HepG2 (cell line): ENCODE measurements around the gene ATP5PB. TPM values are rescaled to one million over a fixed set of nuclear protein-coding genes. Genes with fewer than 3 reads are reported as not detected.

Source experiments
- ATAC-seq: fragments of 200-7000 bp; cut with Tn5 transposase; 3 replicates; pipeline ENCODE4 v1.9.1; 2020; ENCODE audit warnings: mild to moderate bottlenecking, moderate library complexity
- BruUV-seq: library from RNA; stranded (reverse); fragments of 400-500 nt; replicated peaks from 2 replicates; lab custom pipeline; 2021; lab: Mats Ljungman, UMichigan
- CTCF ChIA-PET: fragments of 300-600 bp; formaldehyde crosslinking; extraction: SDS; loops from one replicate; lab custom pipeline; 2021; ENCODE audit warnings: low total read pairs, inconsistent platforms, low intra/inter-chr PET ratio; lab: Yijun Ruan, JAX
- POLR2A ChIA-PET: fragments of 350-600 bp; sonication (Branson Sonifier 250); formaldehyde crosslinking; loops from one replicate; lab custom pipeline; 2020; ENCODE audit warnings: antibody characterized with exemption, inconsistent platforms; lab: Yijun Ruan, JAX
- DNase-seq: peaks from one replicate; pipeline ENCODE4 v3.0.0-alpha.2; 2015; ENCODE audit warnings: low spot score
- FAIRE-seq: peaks from 3 replicates; lab custom pipeline; 2011; peaks lifted over from hg19 to GRCh38; lab: Jason Lieb, UNC
- H2AFZ ChIP-seq: one replicate; pipeline ENCODE4 v1.6.1; 2011; ENCODE audit warnings: low read length, inconsistent platforms
- H3K27ac ChIP-seq: fragments of 300-600 bp; 3 replicates; pipeline ENCODE4 v1.8.0; 2011; ENCODE audit warnings: mixed run types, mild to moderate bottlenecking, mixed read lengths, low read length, inconsistent platforms; ENCODE audit not compliant: insufficient read depth; ENCODE audit errors: extremely low read length
- H3K27me3 ChIP-seq, 2 experiments: fragments of 200-600 bp in 1 of 2; 2 replicates in 1 of 2; 3 replicates in 1 of 2; pipeline versions ENCODE4 v1.6.0 to v1.8.0; 2011; ENCODE audit warnings: low read length in 2 of 2, mild to moderate bottlenecking in 2 of 2, moderate library complexity in 2 of 2, inconsistent platforms in 1 of 2; ENCODE audit not compliant: insufficient read depth in 2 of 2, control insufficient read depth in 1 of 2
- H3K36me3 ChIP-seq, 2 experiments: fragments of 200-600 bp in 1 of 2; replicated peaks in 1 of 2; 2 replicates in 1 of 2; 3 replicates in 1 of 2; pipeline versions ENCODE4 v1.5.1 to v1.8.0; 2011; ENCODE audit warnings: low read length in 2 of 2, inconsistent platforms in 1 of 2; ENCODE audit not compliant: insufficient read depth in 2 of 2, control insufficient read depth in 1 of 2
- H3K4me1 ChIP-seq: 2 replicates; pipeline ENCODE4 v1.5.1; 2012; ENCODE audit warnings: low read length, inconsistent platforms; ENCODE audit not compliant: insufficient read depth
- H3K4me2 ChIP-seq: 2 replicates; pipeline ENCODE4 v1.6.0; 2011; ENCODE audit warnings: low read depth, low read length, inconsistent platforms
- H3K4me3 ChIP-seq, 3 experiments: fragments of 200-600 bp in 1 of 3; sonication (generic), shearing (Covaris generic) in 1 of 3; replicated peaks in 1 of 3; 2 replicates each; pipeline ENCODE4 v1.5.1; 2011 to 2016; ENCODE audit warnings: low read length in 3 of 3, inconsistent platforms in 2 of 3, low read depth in 2 of 3, mild to moderate bottlenecking in 2 of 3, control low read depth in 1 of 3, mixed read lengths in 1 of 3; ENCODE audit not compliant: insufficient read depth in 1 of 3
- H3K79me2 ChIP-seq: one replicate; pipeline ENCODE4 v1.6.1; 2011; ENCODE audit warnings: low read length, inconsistent platforms; ENCODE audit not compliant: insufficient read depth
- H3K9ac ChIP-seq: 2 replicates; pipeline ENCODE4 v1.6.0; 2011; ENCODE audit warnings: mild to moderate bottlenecking, low read depth, low read length, inconsistent platforms; ENCODE audit not compliant: insufficient read depth
- H3K9me3 ChIP-seq: 2 replicates; pipeline ENCODE4 v1.5.1; 2012; ENCODE audit warnings: mild to moderate bottlenecking, low read length
- H4K20me1 ChIP-seq: 2 replicates; pipeline ENCODE4 v1.6.0; 2011; ENCODE audit warnings: inconsistent platforms, mild to moderate bottlenecking, low read length, moderate library complexity; ENCODE audit not compliant: insufficient read depth
- MAZ ChIP-seq, 2 experiments: sonication (generic) in 1 of 2; formaldehyde crosslinking in 1 of 2; IDR thresholded peaks; 2 replicates each; pipeline versions ENCODE4 v1.5.0 to v1.6.1; 2012 to 2020; ENCODE audit warnings: low read depth in 2 of 2, mild to moderate bottlenecking in 2 of 2, borderline replicate concordance in 1 of 2, improper control_type of control experiment in 1 of 2, low read length in 1 of 2, missing genetic modification reagents in 1 of 2, moderate library complexity in 1 of 2
- NFYC ChIP-seq: IDR thresholded peaks from 2 replicates; pipeline ENCODE4 v1.6.1; 2016; ENCODE audit warnings: missing genetic modification reagents, missing compliant biosample characterization
- ZNF431 ChIP-seq: sonication (generic); formaldehyde crosslinking; IDR thresholded peaks from 2 replicates; pipeline ENCODE4 v1.9.0; 2022; ENCODE audit warnings: missing genetic modification reagents, low read depth, mild to moderate bottlenecking, borderline replicate concordance
- ZNF441 ChIP-seq: sonication (generic); formaldehyde crosslinking; IDR thresholded peaks from 2 replicates; pipeline ENCODE4 v1.7.0; 2021; ENCODE audit warnings: missing genetic modification reagents, borderline replicate concordance
- ZNF570 ChIP-seq: sonication (generic); formaldehyde crosslinking; IDR thresholded peaks from 2 replicates; pipeline ENCODE4 v1.4.0; 2020; ENCODE audit warnings: mild to moderate bottlenecking, missing genetic modification reagents, borderline replicate concordance
- ZNF574 ChIP-seq: sonication (generic); formaldehyde crosslinking; IDR thresholded peaks from 2 replicates; pipeline ENCODE4 v1.4.0; 2020; ENCODE audit warnings: missing genetic modification reagents
- WGBS: methylation state at CpG from one replicate; pipeline ENCODE4 v1.1.6; 2017; ENCODE audit warnings: low lambda C conversion rate; 5-methylcytosine and 5-hydroxymethylcytosine counted together
- in situ Hi-C: cut with HindIII; loops from 2 replicates; pipeline ENCODE4 v1.10.0; 2017; ENCODE audit warnings: low pct_unique_long_range_greater_than_20kb; ENCODE audit not compliant: extremely low pct_ligation_motif_present
- intact Hi-C: fragments of 100-400 bp; cut with micrococcal nuclease; formaldehyde crosslinking; loops from one replicate; pipeline ENCODE4 v1.10.0; 2022; ENCODE audit not compliant: unreplicated experiment
- polyA plus RNA-seq, 8 experiments: library from polyadenylated mRNA; depleted of rRNA in 3 of 8; stranded (reverse) in 7 of 8; unstranded in 1 of 8; fragments of >200 nt; fragmentation: Illumina TruSeq in 4 of 8; extraction: Trizol in 4 of 8; gene quantifications; 2 replicates each; pipeline versions ENCODE4 v1.2.1 to v1.2.3, GENCODE V29; 2011 to 2016; ENCODE audit warnings: low read depth in 4 of 8, missing spikeins in 1 of 8, mixed read lengths in 1 of 8; ENCODE audit not compliant: insufficient read depth in 1 of 8
- total RNA-seq, 5 experiments: library from RNA; depleted of rRNA; stranded (reverse); fragments of >200 nt; fragmentation: Illumina TruSeq; extraction: Trizol; gene quantifications; 2 replicates each; pipeline ENCODE4 v1.2.3, GENCODE V29; 2016; ENCODE audit warnings: low read depth in 1 of 5

Gene ATP5PB
- total and polyA plus RNA-seq, 2 of the 13 experiments (the other 11 are each of a cell fraction or from before 2014, with no cell fraction given): 297 to 541 TPM

- Histone ChIP-seq H3K79me2 (no peaks in the 10 kb centered on the region), H3K27ac (no peak overlapping the region), H3K9ac (no peak overlapping the region), H4K20me1 (no peaks in the 10 kb centered on the region), H2AFZ (no peak overlapping the region), H3K4me3 (no peak overlapping the region), H3K9me3 (no peaks in the 10 kb centered on the region), H3K27me3 (no peaks in the 10 kb centered on the region), H3K36me3 (peaks cover 4 to 26% of the 10 kb centered on the region in 2 experiments), H3K4me2 (no peak overlapping the region), H3K4me1 (peaks cover 26% of the 10 kb centered on the region)
- WGBS: 88% methylated on average over 4 of the region's 4 CpGs
- POLR2A ChIA-PET: interaction anchor here (0.9 kb wide), 1 partner anchor 15 kb away, joined by 5 read pairs; no protein-coding TSS in a partner anchor
- intact Hi-C loops: no loop called here
- in situ Hi-C loops: no loop called here
- TF ChIP-seq MAZ (IDR thresholded peaks at IDR 0.05; ENCODE audit: borderline replicate concordance, low read depth, low read length): no peak
- TF ChIP-seq MAZ (CRISPR knock-in tag; IDR thresholded peaks at IDR 0.05; ENCODE audit: low read depth): no peak
- TF ChIP-seq NFYC (CRISPR knock-in tag): no peak
- TF ChIP-seq ZNF431: no peak
- ATAC-seq: no peak
- DNase-seq: no peak
- FAIRE-seq: no peak
- CTCF ChIA-PET: no interaction called here
- no TSS peak for BruUV-seq
Measured at GRCh38 chr1:111463029-111463683, 13.9 kb downstream of the ATP5PB start.

DNA sequence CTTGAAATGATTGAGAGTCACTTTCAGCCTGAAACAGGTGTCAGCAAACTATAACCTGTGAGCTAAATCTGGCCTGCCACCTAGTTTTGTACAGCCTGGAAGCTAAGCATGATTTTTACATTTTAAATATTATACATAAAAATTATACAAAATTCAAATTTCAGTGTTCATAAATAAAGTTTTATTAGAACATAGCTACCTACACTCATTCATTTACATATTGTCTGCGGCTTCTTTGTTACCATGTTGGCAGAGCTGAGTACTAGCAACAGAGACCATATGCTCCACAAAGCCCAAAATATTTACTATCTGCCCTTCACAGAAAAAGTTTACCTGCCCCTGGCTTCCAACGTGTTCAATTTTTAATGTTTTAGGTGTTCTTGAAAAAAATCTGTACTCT lies 16.5 kb downstream of the ATP5PB start:
- ATAC-seq (no peak), FAIRE-seq (no peak), DNase-seq (no peak)
- ChIA-PET POLR2A (no interaction called here), CTCF (no interaction called here)
- H3K4me2 ChIP-seq: no peak overlapping the region
- H3K9me3 ChIP-seq: no peaks in the 10 kb centered on the region
- no peaks in the 10 kb centered on the region for H3K79me2 ChIP-seq
- no peak overlapping the region for H2AFZ ChIP-seq
- no peak overlapping the region for H3K9ac ChIP-seq
- WGBS: 97% methylated on average over 2 of the region's 2 CpGs
- in situ Hi-C loops (no loop called here), intact Hi-C loops (no loop called here)
- peaks cover 27% of the 10 kb centered on the region for H3K4me1 ChIP-seq
- peaks cover 1 to 7% of the 10 kb centered on the region in 2 experiments; a peak in 2 of 5 replicates for H3K36me3 ChIP-seq
- H3K27ac ChIP-seq: no peak overlapping the region
- H3K27me3 ChIP-seq: no peaks in the 10 kb centered on the region
- no TSS peak for BruUV-seq
- H4K20me1 ChIP-seq: no peaks in the 10 kb centered on the region
- H3K4me3 ChIP-seq: no peak overlapping the region
- TF ChIP-seq ZNF441 (CRISPR knock-in tag) (no peak), ZNF574 (CRISPR knock-in tag) (no peak), ZNF570 (CRISPR knock-in tag) (no peak)
